Measurements from ENCODE around the gene MPZL1. TPM values are rescaled to one million over a fixed set of nuclear protein-coding genes. Genes with fewer than 3 reads are reported as not detected.

Gene MPZL1
- total and polyA plus RNA-seq, 2 of the 13 experiments (the other 11 are each of a cell fraction or from before 2014, with no cell fraction given) = 38.0 to 68.7 TPM

GRCh38 chr1:167714439-167715156 lies 7.2 kb upstream of the MPZL1 start (continued):
- TF ChIP-seq UBTF (CRISPR knock-in tag; IDR thresholded peaks at IDR 0.05) (peak; percentile 95), DPF2 (CRISPR knock-in tag; IDR thresholded peaks at IDR 0.05; ENCODE audit: borderline replicate concordance, low read depth) (no peak), ZNF296 (CRISPR knock-in tag; conservative IDR thresholded peaks at IDR 0.05) (no peak), ZBTB21 (CRISPR knock-in tag; IDR thresholded peaks at IDR 0.05) (no peak), MED13 (CRISPR knock-in tag; IDR thresholded peaks at IDR 0.05) (0 out of 2 replicates have a peak, but pooled peaks have one; percentile 65), TERF1 (CRISPR knock-in tag; IDR thresholded peaks at IDR 0.05) (no peak), ZGPAT (CRISPR knock-in tag; IDR thresholded peaks at IDR 0.05) (peak; percentile 90), TCF12 (IDR thresholded peaks at IDR 0.05) (no peak), TCF12 (CRISPR knock-in tag; IDR thresholded peaks at IDR 0.05) (no peak; the same call in 1 of the 2 replicates), HMG20A (CRISPR knock-in tag; IDR thresholded peaks at IDR 0.05; ENCODE audit: borderline replicate concordance) (no peak), ZNF570 (CRISPR knock-in tag; IDR thresholded peaks at IDR 0.05; ENCODE audit: borderline replicate concordance) (no peak), HOXA9 (CRISPR knock-in tag; IDR thresholded peaks at IDR 0.05; ENCODE audit: borderline replicate concordance) (peak; percentile 92), PHF8 (CRISPR knock-in tag; IDR thresholded peaks at IDR 0.05) (peak; percentile 94), MBNL3 (CRISPR knock-in tag; conservative IDR thresholded peaks at IDR 0.05) (no peak), U2AF1 (optimal IDR thresholded peaks at IDR 0.05; ENCODE audit: low read depth, low read length) (no peak), TRIM22 (IDR thresholded peaks at IDR 0.05) (no peak), IKZF1 (IDR thresholded peaks at IDR 0.05) (no peak), SMC3 (IDR thresholded peaks at IDR 0.05; ENCODE audit: low read length) (no peak), ZBTB25 (CRISPR knock-in tag; IDR thresholded peaks at IDR 0.05) (peak; percentile 92)
